HCEC 1CT (cell line): ENCODE data around the gene IL17RE.

Experiments used
- DNase-seq: peaks from one replicate; pipeline ENCODE4 v3.0.0-alpha.2; 2017

Gene IL17RE

DNA sequence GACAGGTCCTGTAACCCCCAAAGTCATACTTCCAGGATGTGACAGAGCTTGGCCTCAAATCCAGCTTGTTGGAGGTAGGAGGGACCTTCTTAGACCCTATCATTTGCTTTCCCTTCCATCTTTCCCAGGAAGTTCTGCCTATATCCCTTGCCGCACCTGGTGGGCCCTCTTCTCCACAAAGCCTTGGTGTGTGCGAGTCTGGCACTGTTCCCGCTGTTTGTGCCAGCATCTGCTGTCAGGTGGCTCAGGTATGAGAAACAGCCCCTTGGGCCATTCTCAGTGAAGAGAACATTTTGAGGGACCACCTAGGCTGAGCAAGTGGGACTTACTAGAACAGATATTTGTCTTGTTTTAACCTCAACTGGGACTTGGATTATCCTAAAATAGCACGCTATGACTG lies 1.3 kb downstream of the IL17RE start:
- no peak for DNase-seq

DNA sequence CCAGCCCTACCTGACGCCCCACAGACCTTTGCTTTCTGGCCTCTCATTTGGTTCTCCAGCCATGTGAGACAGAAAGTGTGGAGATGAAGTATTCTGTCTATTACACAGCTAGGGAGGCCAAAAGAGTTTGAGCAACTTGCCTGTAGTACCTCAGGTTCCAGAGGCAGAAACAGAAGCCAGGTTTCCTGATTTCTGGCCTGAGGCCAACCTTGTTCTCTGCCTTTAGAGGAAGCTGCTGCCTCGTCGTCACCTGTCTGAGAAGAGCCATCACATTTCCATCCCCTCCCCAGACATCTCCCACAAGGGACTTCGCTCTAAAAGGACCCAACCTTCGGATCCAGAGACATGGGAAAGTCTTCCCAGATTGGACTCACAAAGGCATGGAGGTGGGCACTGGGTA lies 3.8 kb downstream of the IL17RE start:
- no peak for DNase-seq

DNA sequence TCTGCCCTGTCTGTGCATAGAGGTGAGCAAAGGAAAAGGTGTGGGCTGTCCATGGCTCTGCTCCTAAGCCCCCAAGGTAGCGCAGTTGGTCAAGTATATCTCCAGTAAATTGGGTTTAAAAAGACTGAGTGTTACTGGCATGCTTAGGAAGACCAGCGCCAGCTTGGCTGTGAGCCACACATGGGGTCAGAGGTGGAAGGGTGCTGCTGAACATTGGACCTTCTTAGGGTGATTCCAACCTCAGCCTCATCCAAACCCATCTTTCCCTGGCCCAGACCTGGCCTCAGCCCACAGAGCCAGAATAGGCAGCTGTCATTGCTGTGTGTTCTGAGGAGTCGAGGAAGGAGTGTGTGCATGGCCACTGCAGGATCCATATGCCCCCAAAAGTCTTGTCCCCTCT lies 5.6 kb downstream of the IL17RE start:
- no peak for DNase-seq

DNA sequence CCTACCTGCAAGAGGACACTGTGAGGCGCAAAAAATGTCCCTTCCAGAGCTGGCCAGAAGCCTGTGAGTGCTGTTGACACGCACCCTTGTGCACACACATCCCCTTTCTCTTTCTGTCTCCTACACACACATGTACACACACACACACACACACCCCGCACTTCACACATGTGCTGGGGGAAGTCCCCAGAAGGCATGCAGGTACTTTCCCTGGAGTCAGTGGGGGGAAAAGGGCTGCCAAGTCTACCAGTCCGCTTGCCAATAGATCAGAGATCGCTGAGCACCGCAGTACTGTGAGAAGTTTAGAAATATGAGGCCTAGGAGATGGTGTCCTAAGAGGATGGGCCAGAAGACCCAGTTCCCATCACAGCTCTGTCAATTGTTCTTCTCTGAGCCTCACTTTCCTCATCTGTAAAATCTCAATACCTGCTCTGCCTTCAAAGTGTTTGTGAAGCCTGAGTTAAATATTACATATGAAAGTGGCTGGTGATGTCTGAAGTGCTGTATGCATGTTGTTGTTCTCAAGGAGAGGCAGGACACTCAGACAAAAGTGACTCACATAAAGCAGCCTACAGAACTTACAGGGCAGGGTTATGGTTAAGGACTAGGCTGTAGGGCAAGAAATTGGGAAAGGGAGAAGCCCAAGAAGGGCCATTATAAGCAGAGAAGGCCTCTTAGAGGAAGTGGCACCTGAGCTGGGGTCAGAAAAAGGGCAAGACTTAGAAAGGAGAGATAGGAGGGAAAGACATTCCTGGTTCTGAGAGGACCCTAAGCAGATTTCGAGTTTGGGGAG lies 6.8 kb downstream of the IL17RE start:
- DNase-seq, result no peak

GRCh38 chr3:9911863-9912262 lies 9.2 kb downstream of the IL17RE start:
- no peak for DNase-seq

DNA sequence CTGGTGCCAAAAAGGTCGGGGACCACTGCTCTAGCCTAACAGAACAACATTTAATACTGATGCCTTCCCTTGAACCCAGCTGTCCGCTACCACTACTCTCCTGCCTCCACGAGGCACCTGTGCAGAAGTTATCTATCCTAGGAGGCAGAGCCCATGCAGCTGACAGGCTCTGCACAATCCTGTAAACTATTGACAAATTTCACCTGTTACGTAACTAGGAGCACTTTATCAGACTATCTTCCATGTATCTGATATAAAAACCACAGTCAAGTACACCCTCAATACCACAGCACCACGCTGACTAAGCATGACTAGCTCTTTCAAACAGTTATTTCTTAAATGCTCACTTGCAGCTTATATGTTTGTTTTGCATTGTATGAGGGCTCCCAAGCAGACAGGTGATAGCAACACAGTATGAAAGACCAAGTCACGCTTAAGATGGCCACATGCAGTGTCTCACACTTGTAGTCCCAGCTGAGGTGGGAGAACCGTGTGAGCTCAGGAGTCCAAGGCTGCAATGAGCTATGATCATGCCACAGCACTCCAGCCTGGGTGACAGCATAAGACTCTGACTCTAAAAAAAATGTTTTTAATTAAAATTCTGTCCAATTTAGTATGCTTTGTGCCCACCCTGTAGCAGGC lies 9.8 kb downstream of the IL17RE start:
- peak; percentile 68 for DNase-seq

DNA sequence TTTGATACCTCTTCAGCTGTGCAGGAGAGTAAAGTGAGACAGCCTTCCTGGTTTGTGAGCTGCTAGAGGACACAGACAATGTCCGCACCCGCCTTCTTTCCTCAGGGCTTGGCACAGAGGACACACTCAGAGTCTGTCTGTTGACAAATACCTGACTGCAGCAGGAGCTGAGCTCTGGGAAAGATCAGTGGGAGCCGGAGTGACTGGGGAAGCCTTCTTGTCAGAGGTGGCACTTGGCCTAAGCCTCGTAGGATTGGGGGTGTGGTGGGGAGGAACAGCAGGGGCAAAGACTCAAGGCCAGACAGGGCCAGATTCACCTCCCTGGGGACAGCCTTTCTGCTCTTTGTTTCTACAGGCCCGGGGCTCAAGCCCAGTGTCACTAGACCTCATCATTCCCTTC lies 11.0 kb downstream of the IL17RE start:
- DNase-seq, result no peak

GRCh38 chr3:9914011-9914410 lies 11.4 kb downstream of the IL17RE start:
- DNase-seq, result no peak

DNA sequence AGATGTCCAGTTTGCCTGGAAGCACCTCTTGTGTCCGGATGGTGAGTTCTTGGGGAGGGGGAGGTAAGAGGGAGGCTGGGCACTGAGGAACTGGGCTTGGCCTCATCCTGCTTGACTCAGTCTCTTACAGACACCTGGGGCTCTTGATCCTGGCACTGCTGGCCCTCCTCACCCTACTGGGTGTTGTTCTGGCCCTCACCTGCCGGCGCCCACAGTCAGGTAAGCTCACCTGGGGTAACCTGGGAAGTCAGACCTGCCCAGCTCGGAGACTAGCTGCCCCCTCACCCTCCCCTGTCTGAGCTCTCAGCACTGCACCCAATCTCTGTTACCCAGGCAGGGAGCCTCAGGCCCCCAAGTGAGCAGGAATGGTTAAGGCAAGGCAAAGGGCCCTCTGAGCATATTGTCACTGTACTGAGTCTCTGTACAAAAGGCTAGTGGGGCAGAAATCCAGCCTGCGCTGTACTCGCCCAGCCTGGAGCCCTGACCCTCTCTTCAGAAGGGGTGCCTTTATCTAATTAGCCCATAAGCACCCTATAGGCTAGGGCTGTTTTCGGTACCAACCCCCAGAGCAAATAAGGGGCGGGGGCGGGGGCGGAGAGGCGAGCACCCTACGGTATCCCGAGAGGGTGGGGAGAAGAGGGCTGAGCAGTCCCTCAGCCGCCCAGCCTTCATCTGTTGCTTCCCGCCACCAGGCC lies 12.1 kb downstream of the IL17RE start:
- DNase-seq, result peak; percentile 12

DNA sequence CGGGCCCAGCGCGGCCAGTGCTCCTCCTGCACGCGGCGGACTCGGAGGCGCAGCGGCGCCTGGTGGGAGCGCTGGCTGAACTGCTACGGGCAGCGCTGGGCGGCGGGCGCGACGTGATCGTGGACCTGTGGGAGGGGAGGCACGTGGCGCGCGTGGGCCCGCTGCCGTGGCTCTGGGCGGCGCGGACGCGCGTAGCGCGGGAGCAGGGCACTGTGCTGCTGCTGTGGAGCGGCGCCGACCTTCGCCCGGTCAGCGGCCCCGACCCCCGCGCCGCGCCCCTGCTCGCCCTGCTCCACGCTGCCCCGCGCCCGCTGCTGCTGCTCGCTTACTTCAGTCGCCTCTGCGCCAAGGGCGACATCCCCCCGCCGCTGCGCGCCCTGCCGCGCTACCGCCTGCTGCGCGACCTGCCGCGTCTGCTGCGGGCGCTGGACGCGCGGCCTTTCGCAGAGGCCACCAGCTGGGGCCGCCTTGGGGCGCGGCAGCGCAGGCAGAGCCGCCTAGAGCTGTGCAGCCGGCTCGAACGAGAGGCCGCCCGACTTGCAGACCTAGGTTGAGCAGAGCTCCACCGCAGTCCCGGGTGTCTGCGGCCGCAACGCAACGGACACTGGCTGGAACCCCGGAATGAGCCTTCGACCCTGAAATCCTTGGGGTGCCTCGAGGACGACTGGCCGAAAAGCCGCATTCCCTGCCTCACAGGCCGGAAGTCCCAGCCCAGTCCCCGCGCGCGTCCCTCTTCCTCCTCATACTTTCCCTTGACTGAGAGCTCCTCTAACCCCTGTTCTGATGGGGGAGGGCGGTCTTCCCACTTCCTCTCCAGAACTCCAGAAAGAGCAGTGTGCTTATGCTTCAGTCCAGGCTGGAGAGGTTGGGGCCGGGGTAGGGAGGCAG lies 12.8 kb downstream of the IL17RE start:
- peak; percentile 67 for DNase-seq

DNA sequence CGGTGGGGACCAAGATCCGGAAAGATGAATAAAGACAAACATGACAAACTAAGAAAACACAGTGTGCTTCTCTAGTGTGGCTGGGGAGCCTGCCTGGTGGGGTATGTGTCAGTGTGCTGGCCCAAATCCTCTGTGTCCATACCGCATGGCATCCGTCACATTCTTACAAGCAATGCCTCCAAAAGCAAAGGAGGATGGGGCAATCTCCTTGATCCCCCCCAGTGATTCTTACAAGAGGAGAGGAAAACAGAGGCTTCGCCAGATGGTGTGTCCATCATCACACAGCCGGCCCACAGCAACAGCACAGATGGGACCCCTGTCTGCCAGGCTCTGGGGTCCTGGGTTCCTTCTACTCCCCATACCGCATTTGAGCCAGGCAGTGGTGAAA lies 13.7 kb downstream of the IL17RE start:
- peak; percentile 62 for DNase-seq

DNA sequence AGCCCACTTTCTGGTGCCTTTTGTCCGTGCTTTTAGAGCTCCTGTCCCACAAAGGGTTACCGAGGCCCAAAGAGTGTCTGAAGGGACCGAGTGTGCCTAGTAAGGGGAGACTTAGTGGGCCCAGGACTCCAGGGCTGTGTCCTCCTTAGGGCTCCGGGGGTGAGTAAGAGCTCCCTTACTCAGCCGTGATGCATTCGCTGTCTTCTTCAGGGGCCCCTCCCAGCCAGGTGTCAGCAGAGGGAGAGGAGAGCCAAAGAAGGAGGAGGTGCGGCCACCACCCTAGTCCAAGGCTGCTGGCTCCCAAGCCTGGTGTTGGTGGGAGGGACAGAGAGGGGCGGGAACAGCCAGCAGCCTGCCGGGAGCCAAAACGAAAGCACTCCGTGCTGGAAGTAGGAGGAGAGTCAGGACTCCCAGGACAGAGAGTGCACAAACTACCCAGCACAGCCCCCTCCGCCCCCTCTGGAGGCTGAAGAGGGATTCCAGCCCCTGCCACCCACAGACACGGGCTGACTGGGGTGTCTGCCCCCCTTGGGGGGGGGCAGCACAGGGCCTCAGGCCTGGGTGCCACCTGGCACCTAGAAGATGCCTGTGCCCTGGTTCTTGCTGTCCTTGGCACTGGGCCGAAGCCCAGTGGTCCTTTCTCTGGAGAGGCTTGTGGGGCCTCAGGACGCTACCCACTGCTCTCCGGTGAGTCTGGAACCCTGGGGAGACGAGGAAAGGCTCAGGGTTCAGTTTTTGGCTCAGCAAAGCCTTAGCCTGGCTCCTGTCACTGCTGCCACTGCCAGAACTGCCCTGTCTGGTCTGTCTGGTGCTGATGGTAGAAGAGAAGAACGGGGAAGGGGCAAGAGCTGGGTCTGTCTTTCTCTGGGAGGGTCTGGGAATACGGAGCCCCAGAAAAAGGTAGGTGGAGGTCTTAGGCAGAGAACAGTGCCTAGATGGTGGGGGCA lies 14.4 kb downstream of the IL17RE start, which contains the start of gene IL17RC:
TSS of gene IL17RC (plus strand) at position 365 of the 947 bp plus-strand sequence. CDS start at position 583, 218 bp downstream.
- peak; percentile 89 for DNase-seq

DNA sequence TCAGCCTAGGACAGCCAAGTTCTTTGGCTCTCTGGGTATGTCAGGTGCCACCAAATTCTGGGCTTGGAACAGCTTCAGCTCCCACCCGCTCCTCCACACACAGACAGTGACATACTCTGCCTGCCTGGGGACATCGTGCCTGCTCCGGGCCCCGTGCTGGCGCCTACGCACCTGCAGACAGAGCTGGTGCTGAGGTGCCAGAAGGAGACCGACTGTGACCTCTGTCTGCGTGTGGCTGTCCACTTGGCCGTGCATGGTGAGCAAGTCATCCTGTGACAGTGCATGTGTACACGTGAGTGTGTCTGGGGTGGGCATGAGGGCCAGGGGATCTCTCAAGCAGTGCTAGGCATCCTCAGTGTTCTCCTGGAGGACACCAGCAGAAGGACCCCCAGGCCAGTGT lies 15.2 kb downstream of the IL17RE start:
- no peak for DNase-seq

DNA sequence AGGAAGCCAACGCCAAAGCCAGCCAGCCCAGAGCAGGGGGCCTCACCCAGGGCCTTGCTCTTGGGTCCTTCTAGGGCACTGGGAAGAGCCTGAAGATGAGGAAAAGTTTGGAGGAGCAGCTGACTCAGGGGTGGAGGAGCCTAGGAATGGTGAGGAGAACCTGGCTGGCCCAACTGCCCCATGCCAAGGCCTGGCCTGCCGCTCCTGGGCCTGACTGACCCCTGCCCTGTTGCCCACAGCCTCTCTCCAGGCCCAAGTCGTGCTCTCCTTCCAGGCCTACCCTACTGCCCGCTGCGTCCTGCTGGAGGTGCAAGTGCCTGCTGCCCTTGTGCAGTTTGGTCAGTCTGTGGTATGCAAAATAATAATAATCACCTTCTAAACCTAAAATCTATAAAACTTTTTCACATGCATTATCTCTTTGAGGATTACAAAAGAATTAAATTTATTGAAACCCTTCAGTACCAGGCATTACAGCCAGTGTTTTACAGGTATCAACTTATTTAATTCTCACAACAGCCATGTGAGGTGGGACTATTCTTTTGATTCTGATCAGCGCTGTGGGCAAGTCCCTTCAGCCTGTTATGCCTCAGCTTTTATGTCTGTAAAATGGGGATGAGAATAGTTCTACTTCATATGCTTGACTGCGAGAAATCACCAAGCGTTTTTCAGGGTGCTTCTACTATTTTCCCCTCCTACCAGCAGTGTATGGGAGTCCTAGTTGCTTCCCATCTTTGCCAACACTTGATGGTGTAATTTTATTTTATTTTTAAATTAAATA lies 15.8 kb downstream of the IL17RE start:
- DNase-seq, result no peak

DNA sequence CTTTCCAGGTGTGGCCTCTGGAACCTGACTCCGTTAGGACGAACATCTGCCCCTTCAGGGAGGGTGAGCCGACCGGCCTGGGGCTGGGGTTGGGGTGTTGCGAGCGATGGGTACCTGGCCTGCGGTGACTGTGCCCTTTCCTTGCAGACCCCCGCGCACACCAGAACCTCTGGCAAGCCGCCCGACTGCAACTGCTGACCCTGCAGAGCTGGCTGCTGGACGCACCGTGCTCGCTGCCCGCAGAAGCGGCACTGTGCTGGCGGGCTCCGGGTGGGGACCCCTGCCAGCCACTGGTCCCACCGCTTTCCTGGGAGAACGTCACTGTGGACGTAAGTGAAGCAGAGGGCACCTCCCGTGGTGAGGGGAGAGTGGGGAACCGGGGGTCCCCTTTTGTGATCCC lies 25.5 kb downstream of the IL17RE start:
- DNase-seq, result no peak

GRCh38 chr3:9930804-9931418 lies 28.3 kb downstream of the IL17RE start:
- DNase-seq, result no peak

DNA sequence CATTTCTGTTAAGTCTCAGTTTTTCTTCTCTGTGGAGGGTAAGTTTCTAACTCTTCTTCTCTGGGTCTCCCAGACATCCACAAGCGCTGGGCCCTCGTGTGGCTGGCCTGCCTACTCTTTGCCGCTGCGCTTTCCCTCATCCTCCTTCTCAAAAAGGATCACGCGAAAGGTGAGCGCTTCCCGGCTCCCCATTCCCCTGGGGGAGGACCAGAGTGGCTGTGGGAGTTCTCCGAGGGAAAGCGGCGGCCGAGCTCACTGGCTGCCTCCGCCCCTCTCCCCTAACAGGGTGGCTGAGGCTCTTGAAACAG lies 29.8 kb downstream of the IL17RE start:
- no peak for DNase-seq

DNA sequence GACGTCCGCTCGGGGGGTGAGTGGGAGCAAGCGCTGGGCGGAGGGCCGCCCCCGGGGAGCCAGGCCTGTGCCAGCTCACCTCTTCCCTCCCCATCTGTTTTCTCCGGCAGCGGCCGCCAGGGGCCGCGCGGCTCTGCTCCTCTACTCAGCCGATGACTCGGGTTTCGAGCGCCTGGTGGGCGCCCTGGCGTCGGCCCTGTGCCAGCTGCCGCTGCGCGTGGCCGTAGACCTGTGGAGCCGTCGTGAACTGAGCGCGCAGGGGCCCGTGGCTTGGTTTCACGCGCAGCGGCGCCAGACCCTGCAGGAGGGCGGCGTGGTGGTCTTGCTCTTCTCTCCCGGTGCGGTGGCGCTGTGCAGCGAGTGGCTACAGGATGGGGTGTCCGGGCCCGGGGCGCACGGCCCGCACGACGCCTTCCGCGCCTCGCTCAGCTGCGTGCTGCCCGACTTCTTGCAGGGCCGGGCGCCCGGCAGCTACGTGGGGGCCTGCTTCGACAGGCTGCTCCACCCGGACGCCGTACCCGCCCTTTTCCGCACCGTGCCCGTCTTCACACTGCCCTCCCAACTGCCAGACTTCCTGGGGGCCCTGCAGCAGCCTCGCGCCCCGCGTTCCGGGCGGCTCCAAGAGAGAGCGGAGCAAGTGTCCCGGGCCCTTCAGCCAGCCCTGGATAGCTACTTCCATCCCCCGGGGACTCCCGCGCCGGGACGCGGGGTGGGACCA lies 30.4 kb downstream of the IL17RE start:
- peak; percentile 73 for DNase-seq

DNA sequence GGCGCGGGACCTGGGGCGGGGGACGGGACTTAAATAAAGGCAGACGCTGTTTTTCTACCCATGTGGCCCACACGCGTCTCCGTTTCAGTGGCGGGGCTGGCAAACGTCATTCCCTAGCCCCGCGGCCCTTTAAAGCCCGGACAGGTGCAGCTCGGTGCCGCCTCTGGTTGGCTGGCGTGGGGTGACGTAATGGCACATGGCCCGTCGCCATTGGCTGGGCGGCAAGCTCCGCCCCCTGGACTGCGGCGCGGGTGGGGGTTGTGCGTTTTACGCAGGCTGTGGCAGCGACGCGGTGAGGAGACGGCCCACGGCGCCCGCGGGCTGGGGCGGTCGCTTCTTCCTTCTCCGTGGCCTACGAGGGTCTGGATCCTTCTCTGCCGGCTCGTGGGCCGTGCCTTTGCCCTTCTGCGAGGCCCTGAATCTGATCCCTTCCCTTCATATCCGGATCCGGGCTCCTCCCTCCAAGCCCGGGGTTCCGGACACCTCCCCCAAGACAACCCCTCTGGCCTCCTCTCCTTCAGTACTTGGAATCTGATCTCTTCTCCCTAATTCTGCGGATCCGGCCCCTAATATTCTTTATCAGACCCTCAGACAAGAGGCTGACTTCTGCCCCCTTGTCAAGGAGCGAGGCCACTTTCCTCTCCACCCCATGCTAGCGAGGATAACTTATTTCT lies 31.1 kb downstream of the IL17RE start, which contains the start of gene CRELD1:
TSS of gene CRELD1 (plus strand) at position 274 of the 674 bp plus-strand sequence. CDS start 605 bp downstream, outside the sequence.
- DNase-seq, result peak; percentile 89
